Trophoblast cell (in vitro differentiated cells and primary cell): ENCODE results near the gene HNRNPUL1.

Source experiments
- DNase-seq, 2 donors: peaks; one replicate each; pipeline ENCODE4 v3.0.0-alpha.2; 2016
- H2AFZ ChIP-seq: 2 replicates; pipeline ENCODE4 v1.6.1; 2013; ENCODE audit warnings: low read length, moderate library complexity, mild to moderate bottlenecking; ENCODE audit not compliant: insufficient read depth, poor library complexity
- H2AK5ac ChIP-seq: 2 replicates; pipeline ENCODE4 v1.6.1; 2013; ENCODE audit warnings: mild to moderate bottlenecking, low read length
- H2BK120ac ChIP-seq: 2 replicates; pipeline ENCODE4 v1.6.1; 2013; ENCODE audit warnings: low read length, mild to moderate bottlenecking, moderate library complexity; ENCODE audit not compliant: insufficient read depth, poor library complexity
- H2BK12ac ChIP-seq: 2 replicates; pipeline ENCODE4 v1.6.1; 2013; ENCODE audit warnings: mild to moderate bottlenecking, low read length, moderate library complexity
- H2BK5ac ChIP-seq: 2 replicates; pipeline ENCODE4 v1.6.1; 2013; ENCODE audit warnings: low read length, low read depth, moderate library complexity, mild to moderate bottlenecking; ENCODE audit not compliant: poor library complexity
- H3K14ac ChIP-seq: 2 replicates; pipeline ENCODE4 v1.6.1; 2013; ENCODE audit warnings: mild to moderate bottlenecking, low read length
- H3K18ac ChIP-seq: 2 replicates; pipeline ENCODE4 v1.6.1; 2013; ENCODE audit warnings: mild to moderate bottlenecking, low read length
- H3K23ac ChIP-seq: 2 replicates; pipeline ENCODE4 v1.6.1; 2013; ENCODE audit warnings: low read length
- H3K27ac ChIP-seq: 2 replicates; pipeline ENCODE4 v1.5.1; 2013; ENCODE audit warnings: low read depth, mild to moderate bottlenecking, inconsistent platforms, low read length, moderate library complexity
- H3K27me3 ChIP-seq: 2 replicates; pipeline ENCODE4 v1.6.1; 2013; ENCODE audit warnings: inconsistent platforms, mild to moderate bottlenecking, low read length, moderate library complexity; ENCODE audit not compliant: insufficient read depth
- H3K36me3 ChIP-seq, 2 experiments: 1 replicate in 1 of 2; 2 replicates in 1 of 2; pipeline ENCODE4 v1.6.1; 2013; ENCODE audit warnings: low read length in 2 of 2, mild to moderate bottlenecking in 2 of 2, moderate library complexity in 1 of 2; ENCODE audit not compliant: insufficient read depth in 2 of 2, control insufficient read depth in 1 of 2
- H3K4ac ChIP-seq: 2 replicates; pipeline ENCODE4 v1.6.1; 2013; ENCODE audit warnings: low read depth, mild to moderate bottlenecking, low read length, moderate library complexity
- H3K4me1 ChIP-seq, 2 experiments: 1 replicate in 1 of 2; 2 replicates in 1 of 2; pipeline ENCODE4 v1.6.1; 2013; ENCODE audit warnings: low read length in 2 of 2, mild to moderate bottlenecking in 2 of 2, moderate library complexity in 1 of 2; ENCODE audit not compliant: insufficient read depth in 2 of 2, control insufficient read depth in 1 of 2
- H3K4me2 ChIP-seq: 2 replicates; pipeline ENCODE4 v1.6.1; 2013; ENCODE audit warnings: inconsistent platforms, mild to moderate bottlenecking, low read length, moderate library complexity
- H3K4me3 ChIP-seq: 2 replicates; pipeline ENCODE4 v1.5.1; 2013; ENCODE audit warnings: mild to moderate bottlenecking, low read depth, low read length, inconsistent platforms
- H3K79me1 ChIP-seq: one replicate; pipeline ENCODE4 v1.6.1; 2013; ENCODE audit warnings: low read length
- H3K79me2 ChIP-seq: 2 replicates; pipeline ENCODE4 v1.6.1; 2013; ENCODE audit warnings: low read length, mild to moderate bottlenecking; ENCODE audit not compliant: control insufficient read depth, insufficient read depth, poor library complexity
- H3K9ac ChIP-seq: 2 replicates; pipeline ENCODE4 v1.6.1; 2013; ENCODE audit warnings: mild to moderate bottlenecking, low read length
- H3K9me3 ChIP-seq: 2 replicates; pipeline ENCODE4 v1.6.1; 2013; ENCODE audit warnings: low read depth, mild to moderate bottlenecking, control low read depth, inconsistent platforms, low read length; ENCODE audit not compliant: insufficient read depth
- H4K12ac ChIP-seq: 2 replicates; pipeline ENCODE4 v1.6.1; 2013; ENCODE audit warnings: low read depth, mild to moderate bottlenecking, low read length, moderate library complexity
- H4K8ac ChIP-seq: 2 replicates; pipeline ENCODE4 v1.6.1; 2013; ENCODE audit warnings: low read depth, mild to moderate bottlenecking, low read length, moderate library complexity
- H4K91ac ChIP-seq: one replicate; pipeline ENCODE4 v1.6.1; 2013; ENCODE audit warnings: low read depth, mild to moderate bottlenecking, low read length, moderate library complexity
- WGBS: extraction: QIAGEN DNeasy Blood & Tissue Kit; methylation state at CpG from one replicate; pipeline ENCODE4 v1.1.7; 2013; ENCODE audit warnings: missing lambda C conversion rate; ENCODE audit not compliant: insufficient read length, insufficient coverage; ENCODE audit errors: extremely low coverage; 5-methylcytosine and 5-hydroxymethylcytosine counted together

HNRNPUL1 gene

DNA sequence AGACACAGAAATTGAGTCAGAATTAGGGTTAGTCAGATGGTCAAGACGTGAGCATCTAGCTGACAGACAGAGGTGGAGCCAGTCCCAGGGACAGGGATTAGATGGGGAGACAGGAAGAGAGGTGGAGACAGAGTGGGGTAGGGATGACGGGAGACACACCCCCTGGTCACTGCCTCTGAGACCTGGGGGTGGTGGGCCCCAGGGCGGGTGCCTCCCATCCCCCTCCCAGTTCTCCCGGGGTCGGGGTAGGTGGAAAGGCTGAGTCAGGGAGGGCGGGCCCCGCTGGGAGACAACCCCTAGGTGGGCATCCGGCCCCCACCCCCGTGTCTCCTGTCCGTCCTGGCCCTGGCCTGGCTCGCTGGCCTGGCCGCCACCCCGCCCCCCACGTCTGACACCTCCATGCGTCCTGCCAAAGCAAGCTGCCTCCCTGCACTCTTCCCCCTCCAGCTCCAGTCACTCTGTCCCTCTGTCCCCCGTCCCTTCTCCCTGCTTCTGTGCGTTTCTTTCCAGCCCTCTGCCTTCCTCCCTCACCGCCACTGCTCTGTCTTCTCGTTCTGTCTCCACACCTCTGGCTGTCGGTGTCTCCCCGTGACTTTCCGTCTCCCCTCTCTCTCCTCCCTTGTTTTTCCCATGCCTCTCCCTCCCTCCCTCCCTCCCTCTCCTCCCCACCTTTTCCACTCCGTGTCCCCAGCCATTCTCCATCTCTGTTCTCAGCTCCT lies 60.9 kb downstream of the HNRNPUL1 start:
- peak overlapping the region; percentile 90 for H2BK12ac ChIP-seq
- H3K36me3 ChIP-seq: peaks cover 36 to 37% of the 10 kb centered on the region in 2 experiments
- peak overlapping the region; percentile 87 for H2BK120ac ChIP-seq
- H2BK5ac ChIP-seq: peak overlapping the region; percentile 93
- WGBS: no CpG with 5 or more reads among the region's 23 CpGs
- H3K9me3 ChIP-seq: no peaks in the 10 kb centered on the region
- H3K14ac ChIP-seq: peak overlapping the region; percentile 93
- H3K79me2 ChIP-seq: peaks cover 19% of the 10 kb centered on the region
- peak overlapping the region; percentile 4 for H4K12ac ChIP-seq
- H3K9ac ChIP-seq: peak overlapping the region; percentile 3
- no peak overlapping the region for H3K4me3 ChIP-seq
- peak in 1 of 2 donors; percentile 32 for DNase-seq
- peaks cover 66 to 75% of the 10 kb centered on the region in 2 experiments for H3K4me1 ChIP-seq
- no peak overlapping the region for H3K23ac ChIP-seq
- H3K4ac ChIP-seq: peak overlapping the region; percentile 81
- no peak overlapping the region for H2AFZ ChIP-seq
- peak overlapping the region; percentile 64 for H3K4me2 ChIP-seq
- H4K8ac ChIP-seq: peak overlapping the region; percentile 86
- peak overlapping the region; percentile 85 for H2AK5ac ChIP-seq
- H3K18ac ChIP-seq: peak overlapping the region; percentile 95
- H3K27ac ChIP-seq: peak overlapping the region; percentile 99
- no peaks in the 10 kb centered on the region for H3K27me3 ChIP-seq
- peak overlapping the region; percentile 95 for H4K91ac ChIP-seq
- H3K79me1 ChIP-seq: peaks cover 63% of the 10 kb centered on the region

DNA sequence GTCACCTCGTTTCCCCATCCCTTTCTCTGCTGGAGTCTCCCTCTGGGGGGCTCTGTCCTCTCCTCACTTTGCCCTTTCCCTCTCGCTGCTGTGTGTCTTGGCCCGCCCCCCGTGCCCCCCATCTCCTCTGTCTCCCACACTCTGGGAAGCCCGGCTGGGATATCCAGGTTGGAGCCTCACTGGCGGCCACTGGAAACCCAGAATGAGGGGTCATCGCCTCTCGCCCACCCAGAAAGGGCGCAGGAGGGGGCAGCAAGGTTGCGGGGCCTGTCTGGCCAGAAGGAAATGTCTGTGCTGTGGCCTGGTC lies 61.4 kb downstream of the HNRNPUL1 start:
- peaks cover 17% of the 10 kb centered on the region for H3K79me2 ChIP-seq
- WGBS: no CpG with 5 or more reads among the region's 10 CpGs
- H3K79me1 ChIP-seq: peaks cover 59% of the 10 kb centered on the region
- H3K27me3 ChIP-seq: no peaks in the 10 kb centered on the region
- peak overlapping the region; percentile 93 for H2BK5ac ChIP-seq
- H3K27ac ChIP-seq: peak overlapping the region; percentile 99
- H4K12ac ChIP-seq: no peak overlapping the region
- no peak for DNase-seq
- no peak overlapping the region for H3K23ac ChIP-seq
- H4K91ac ChIP-seq: peak overlapping the region; percentile 95
- H2BK12ac ChIP-seq: peak overlapping the region; percentile 74
- H2AFZ ChIP-seq: peak overlapping the region; percentile 67
- H4K8ac ChIP-seq: peak overlapping the region; percentile 86
- peak overlapping the region; percentile 89 for H3K14ac ChIP-seq
- H3K4ac ChIP-seq: peak overlapping the region; percentile 81
- H3K4me3 ChIP-seq: no peak overlapping the region
- no peaks in the 10 kb centered on the region for H3K9me3 ChIP-seq
- peak overlapping the region; percentile 61 for H2AK5ac ChIP-seq
- H2BK120ac ChIP-seq: peak overlapping the region; percentile 87
- H3K4me1 ChIP-seq: peaks cover 60 to 70% of the 10 kb centered on the region in 2 experiments
- H3K9ac ChIP-seq: no peak overlapping the region
- peaks cover 36 to 37% of the 10 kb centered on the region in 2 experiments for H3K36me3 ChIP-seq
- peak overlapping the region; percentile 95 for H3K18ac ChIP-seq
- peak overlapping the region; percentile 64 for H3K4me2 ChIP-seq

- H3K4ac ChIP-seq: peak overlapping the region; percentile 81
- peak overlapping the region; percentile 74 for H2BK12ac ChIP-seq
- H2AK5ac ChIP-seq: peak overlapping the region; percentile 91
- peak overlapping the region; percentile 95 for H4K91ac ChIP-seq
- no CpG with 5 or more reads among the region's 30 CpGs for WGBS
- H3K36me3 ChIP-seq: peaks cover 35 to 36% of the 10 kb centered on the region in 2 experiments
- H3K27me3 ChIP-seq: no peaks in the 10 kb centered on the region
- peak overlapping the region; percentile 87 for H2BK120ac ChIP-seq
- no peaks in the 10 kb centered on the region for H3K9me3 ChIP-seq
- peaks cover 17% of the 10 kb centered on the region for H3K79me2 ChIP-seq
- peak in 1 of 2 donors; percentile 58 for DNase-seq
- H3K4me3 ChIP-seq: peak overlapping the region; percentile 16
- H3K4me2 ChIP-seq: peak overlapping the region; percentile 64
- peak overlapping the region; percentile 89 for H3K14ac ChIP-seq
- H3K23ac ChIP-seq: no peak overlapping the region
- peak overlapping the region; percentile 95 for H3K18ac ChIP-seq
- H3K27ac ChIP-seq: peak overlapping the region; percentile 99
- H4K12ac ChIP-seq: peak overlapping the region; percentile 31
- H3K79me1 ChIP-seq: peaks cover 54% of the 10 kb centered on the region
- peak overlapping the region; percentile 86 for H4K8ac ChIP-seq
- peak overlapping the region; percentile 1 for H3K9ac ChIP-seq
- H2BK5ac ChIP-seq: peak overlapping the region; percentile 93
- peaks cover 55 to 64% of the 10 kb centered on the region in 2 experiments for H3K4me1 ChIP-seq
- H2AFZ ChIP-seq: peak overlapping the region; percentile 67
These were observed 62.0 kb downstream of the HNRNPUL1 start for GRCh38 chr19:41325947-41326706.

GRCh38 chr19:41327076-41327575 lies 63.0 kb downstream of the HNRNPUL1 start:
- H3K79me2 ChIP-seq: peaks cover 17% of the 10 kb centered on the region
- no peak for DNase-seq
- H3K9me3 ChIP-seq: peaks cover 2% of the 10 kb centered on the region
- no peak overlapping the region for H3K23ac ChIP-seq
- WGBS: no CpG with 5 or more reads among the region's 13 CpGs
- H3K27me3 ChIP-seq: no peaks in the 10 kb centered on the region
- H3K9ac ChIP-seq: no peak overlapping the region
- peak overlapping the region; percentile 70 for H2AK5ac ChIP-seq
- peak overlapping the region; percentile 32 for H2AFZ ChIP-seq
- H3K4me3 ChIP-seq: no peak overlapping the region
- no peak overlapping the region for H3K4me2 ChIP-seq
- peaks cover 45 to 55% of the 10 kb centered on the region in 2 experiments for H3K4me1 ChIP-seq
- H2BK12ac ChIP-seq: peak overlapping the region; percentile 65
- peak overlapping the region; percentile 63 for H4K8ac ChIP-seq
- H3K79me1 ChIP-seq: peaks cover 44% of the 10 kb centered on the region
- H3K14ac ChIP-seq: peak overlapping the region; percentile 58
- peak overlapping the region; percentile 21 for H3K27ac ChIP-seq
- H3K36me3 ChIP-seq: peaks cover 37 to 41% of the 10 kb centered on the region in 2 experiments
- H4K91ac ChIP-seq: peak overlapping the region; percentile 80
- peak overlapping the region; percentile 54 for H3K4ac ChIP-seq
- H2BK5ac ChIP-seq: peak overlapping the region; percentile 60
- H4K12ac ChIP-seq: no peak overlapping the region
- H2BK120ac ChIP-seq: peak overlapping the region; percentile 60
- H3K18ac ChIP-seq: peak overlapping the region; percentile 72
